ENCODE data around the gene LRRC37B.
"Not testable (repeated sequence)": the region's sequence is repeated elsewhere in the genome, so short reads cannot be mapped to it uniquely, and the experiment has no call there.

LRRC37B gene

GRCh38 chr17:32006957-32007462, at the start of gene LRRC37B:
TSS of gene LRRC37B (plus strand) at chr17:32007383. CDS start at chr17:32021393, 14,010 bp downstream.
- peak; percentile 91 for DNase-seq

GRCh38 chr17:31964131-31964530, 43.1 kb upstream of the LRRC37B start:
- not testable (repeated sequence) for DNase-seq

GRCh38 chr17:31967648-31968047, 39.5 kb upstream of the LRRC37B start:
- DNase-seq = no peak

GRCh38 chr17:31970416-31970815, 36.8 kb upstream of the LRRC37B start:
- DNase-seq = not testable (repeated sequence)

- DNase-seq = not testable (repeated sequence)
Measured at GRCh38 chr17:31974269-31975071, 32.7 kb upstream of the LRRC37B start.

- not testable (repeated sequence) for DNase-seq
Measured at GRCh38 chr17:31975391-31975790, 31.8 kb upstream of the LRRC37B start.

GRCh38 chr17:31991821-31992220, 15.4 kb upstream of the LRRC37B start:
- DNase-seq = not testable (repeated sequence)

- no peak for DNase-seq
Measured at GRCh38 chr17:31997005-31997404, 10.2 kb upstream of the LRRC37B start.

GRCh38 chr17:32007463-32008298, 498 bp downstream of the LRRC37B start:
- peak; percentile 45 for DNase-seq

- DNase-seq = no peak
Measured at GRCh38 chr17:32009262-32009542, 2.0 kb downstream of the LRRC37B start.

GRCh38 chr17:32010114-32010513, 2.9 kb downstream of the LRRC37B start:
- no peak for DNase-seq

GRCh38 chr17:32015245-32016013, 8.2 kb downstream of the LRRC37B start:
- DNase-seq = no peak

- no peak for DNase-seq
Measured at GRCh38 chr17:32016231-32016630, 9.0 kb downstream of the LRRC37B start.

GRCh38 chr17:32019228-32019627, 12.0 kb downstream of the LRRC37B start:
- DNase-seq = no peak

GRCh38 chr17:32020943-32021614, 13.9 kb downstream of the LRRC37B start:
- DNase-seq = no peak

GRCh38 chr17:32021615-32021955, 14.4 kb downstream of the LRRC37B start:
- DNase-seq = no peak

GRCh38 chr17:32022554-32022953, 15.4 kb downstream of the LRRC37B start:
- DNase-seq = not testable (repeated sequence)

- DNase-seq = not testable (repeated sequence)
Measured at GRCh38 chr17:32027271-32027670, 20.1 kb downstream of the LRRC37B start.

GRCh38 chr17:32033223-32033622, 26.0 kb downstream of the LRRC37B start:
- DNase-seq = no peak

- not testable (repeated sequence) for DNase-seq
Measured at GRCh38 chr17:32033812-32034211, 26.6 kb downstream of the LRRC37B start.

GRCh38 chr17:32040246-32040645, 33.1 kb downstream of the LRRC37B start:
- DNase-seq = not testable (repeated sequence)

GRCh38 chr17:32041306-32041875, 34.2 kb downstream of the LRRC37B start:
- DNase-seq = not testable (repeated sequence)
